SHP77 (cell line): ENCODE measurements around the gene NDRG4.

Experiments
- DNase-seq, 2 experiments: peaks; one replicate each; lab custom pipeline; 2025; lab: John Stamatoyannopoulos, UW

Gene NDRG4

DNA sequence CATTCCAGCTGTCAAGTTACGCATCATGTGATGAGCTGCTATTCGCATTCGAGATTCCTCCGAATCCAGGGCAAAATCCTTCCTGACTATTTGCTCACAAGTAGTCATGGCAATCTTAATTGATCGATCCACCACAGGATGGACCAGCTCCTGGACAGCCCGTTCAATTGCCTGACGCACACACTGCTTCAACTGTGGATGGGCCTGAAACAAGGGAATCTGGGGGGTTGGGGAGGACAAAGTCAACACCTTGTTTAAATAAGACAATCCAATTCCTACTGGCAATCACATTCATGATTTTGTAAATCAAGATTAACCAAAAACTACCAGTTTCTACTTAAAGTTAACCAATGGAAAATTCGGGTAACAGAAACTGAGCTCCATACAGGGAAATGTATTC, 43.7 kb downstream of the NDRG4 start:
- DNase-seq, result no peak

DNA sequence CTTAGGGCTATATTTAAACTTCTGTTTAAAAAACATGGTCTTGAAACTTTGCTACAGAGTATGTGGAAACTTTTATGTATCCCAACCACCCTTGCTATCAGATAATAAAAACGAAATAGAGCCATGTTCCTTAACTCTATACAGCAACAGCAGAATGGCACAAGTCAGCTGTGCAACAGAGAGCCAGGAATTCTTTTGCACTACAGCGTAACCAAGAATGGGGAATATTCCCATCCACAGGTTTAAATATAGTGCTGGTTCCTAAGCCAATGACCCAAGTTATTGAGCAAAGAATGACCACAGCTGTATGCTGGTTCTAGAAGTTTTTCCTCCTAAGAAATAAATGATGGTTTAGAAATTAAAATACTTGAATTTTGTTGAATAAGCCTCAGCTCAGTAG, 48.4 kb downstream of the NDRG4 start:
- no peak for DNase-seq

DNA sequence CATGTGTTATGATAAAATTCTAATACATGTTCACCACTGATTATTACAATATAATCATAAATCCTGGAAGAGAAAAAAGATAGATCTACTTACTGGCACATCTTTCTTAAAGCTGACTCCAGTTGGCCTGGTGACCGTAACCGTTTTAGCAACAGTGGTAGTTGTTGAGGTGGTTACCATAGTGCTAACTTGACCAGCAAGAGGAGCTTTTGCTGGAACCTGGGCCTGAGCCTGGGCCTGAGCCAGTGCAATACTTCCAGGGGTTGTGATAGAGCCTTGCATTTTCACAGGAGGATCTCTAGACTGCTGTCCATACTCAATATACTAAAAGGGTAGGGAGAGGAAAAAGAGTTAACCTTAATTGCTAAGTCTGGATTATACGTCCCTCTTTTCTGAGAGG, 51.6 kb downstream of the NDRG4 start:
- DNase-seq, result no peak

DNA sequence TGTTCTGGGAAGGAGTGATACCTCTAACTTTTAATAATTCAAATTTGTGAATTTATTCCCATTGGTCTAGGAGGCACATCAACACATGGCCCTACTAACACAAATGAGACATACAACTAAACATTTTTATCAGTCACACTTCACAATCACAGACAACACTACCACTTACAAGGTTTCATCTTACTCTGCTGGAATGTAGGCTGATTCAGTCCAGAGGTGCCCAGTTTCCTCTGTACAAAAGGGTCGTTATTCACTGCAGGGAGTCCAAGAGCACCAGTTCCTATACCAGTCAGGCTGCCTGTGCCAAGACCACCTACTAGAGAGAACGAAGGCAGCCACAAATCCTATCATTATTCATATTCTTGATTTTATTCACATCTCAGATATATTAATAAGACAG, 56.7 kb downstream of the NDRG4 start:
- DNase-seq, result no peak
